ENCODE results near the gene CHST13.

CHST13 gene

DNA sequence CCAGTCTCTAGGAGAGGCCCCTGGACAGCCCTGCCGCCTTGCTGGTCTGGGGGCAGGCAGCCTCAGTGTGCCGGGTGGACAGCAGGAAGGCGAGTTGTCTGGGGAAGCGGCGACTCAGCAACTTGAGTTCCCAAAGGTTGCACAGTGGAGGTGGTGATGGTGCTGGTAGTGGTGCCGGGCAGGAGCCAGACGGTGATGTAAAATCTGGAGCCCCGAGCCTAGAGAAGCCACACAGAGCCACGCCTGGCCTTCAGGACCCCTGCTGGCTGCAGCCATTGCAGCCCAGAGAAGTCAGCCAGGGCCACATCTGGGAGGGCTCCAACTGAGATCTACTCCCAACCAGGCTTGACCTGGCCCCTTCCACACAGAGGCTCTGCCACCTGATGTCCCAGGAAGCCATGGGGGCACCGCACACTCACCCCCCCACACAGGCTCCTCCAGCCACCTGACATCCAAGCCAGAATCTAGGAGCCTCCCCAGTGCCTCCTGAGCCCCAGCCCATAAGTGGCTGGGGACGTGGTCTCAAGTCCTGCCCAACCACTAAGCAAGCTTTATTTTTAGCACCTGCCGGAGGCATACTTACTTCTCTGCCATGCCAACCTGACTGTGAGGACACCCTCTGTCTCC, 26.0 kb downstream of the CHST13 start:
- no peak for DNase-seq (ENCODE audit: insufficient read length, low spot score)
- no peak for FAIRE-seq
- TF ChIP-seq POLR2A (IDR thresholded peaks at IDR 0.05; ENCODE audit: low read depth, low read length) (no peak), SPI1 (IDR thresholded peaks at IDR 0.05; ENCODE audit: low read depth, low read length) (no peak), TAF1 (IDR thresholded peaks at IDR 0.05; ENCODE audit: low read depth, low read length) (no peak)

DNA sequence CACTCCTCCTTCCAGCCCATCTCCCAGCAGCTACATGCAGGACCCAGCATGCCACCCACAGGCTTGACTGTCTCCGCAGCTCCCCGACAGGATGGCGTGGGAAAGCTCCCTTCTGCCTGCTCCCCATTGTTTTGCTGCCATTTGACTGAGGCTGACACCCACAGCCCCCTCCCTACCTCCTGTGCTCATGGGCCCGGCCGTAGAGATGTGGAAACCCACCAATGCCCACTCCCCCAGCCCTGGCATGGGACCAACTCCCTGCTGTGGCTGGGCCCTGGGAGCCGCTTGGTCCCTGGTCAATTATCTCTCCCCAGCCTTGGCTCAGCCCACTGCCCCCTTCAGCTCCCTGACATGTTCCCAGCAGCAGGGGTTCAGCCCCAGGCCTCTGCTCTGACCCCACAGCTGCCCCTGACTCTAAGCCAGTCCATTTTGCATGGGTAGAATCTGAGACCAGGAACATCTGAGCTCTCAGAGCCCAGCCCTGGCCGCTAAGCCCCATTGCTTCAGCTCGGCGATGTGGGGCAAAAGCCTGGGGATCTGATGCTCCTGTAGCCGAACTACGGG, 26.6 kb downstream of the CHST13 start:
- no peak for FAIRE-seq
- TF ChIP-seq POU2F2 (IDR thresholded peaks at IDR 0.05; ENCODE audit: low read depth, low read length): no peak
- TF ChIP-seq POLR2A (IDR thresholded peaks at IDR 0.05; ENCODE audit: low read depth, low read length): no peak
- no peak for TF ChIP-seq TAF1 (IDR thresholded peaks at IDR 0.05; ENCODE audit: low read depth, low read length)
- no peak for TF ChIP-seq SPI1 (IDR thresholded peaks at IDR 0.05; ENCODE audit: low read depth, low read length)
- no peak for TF ChIP-seq POLR2AphosphoS5 (IDR thresholded peaks at IDR 0.05; ENCODE audit: low read depth, low read length)
- TF ChIP-seq PAX5 (IDR thresholded peaks at IDR 0.05; ENCODE audit: insufficient read depth, low read length, severe bottlenecking): no peak
- no peak for DNase-seq (ENCODE audit: insufficient read length, low spot score)

DNA sequence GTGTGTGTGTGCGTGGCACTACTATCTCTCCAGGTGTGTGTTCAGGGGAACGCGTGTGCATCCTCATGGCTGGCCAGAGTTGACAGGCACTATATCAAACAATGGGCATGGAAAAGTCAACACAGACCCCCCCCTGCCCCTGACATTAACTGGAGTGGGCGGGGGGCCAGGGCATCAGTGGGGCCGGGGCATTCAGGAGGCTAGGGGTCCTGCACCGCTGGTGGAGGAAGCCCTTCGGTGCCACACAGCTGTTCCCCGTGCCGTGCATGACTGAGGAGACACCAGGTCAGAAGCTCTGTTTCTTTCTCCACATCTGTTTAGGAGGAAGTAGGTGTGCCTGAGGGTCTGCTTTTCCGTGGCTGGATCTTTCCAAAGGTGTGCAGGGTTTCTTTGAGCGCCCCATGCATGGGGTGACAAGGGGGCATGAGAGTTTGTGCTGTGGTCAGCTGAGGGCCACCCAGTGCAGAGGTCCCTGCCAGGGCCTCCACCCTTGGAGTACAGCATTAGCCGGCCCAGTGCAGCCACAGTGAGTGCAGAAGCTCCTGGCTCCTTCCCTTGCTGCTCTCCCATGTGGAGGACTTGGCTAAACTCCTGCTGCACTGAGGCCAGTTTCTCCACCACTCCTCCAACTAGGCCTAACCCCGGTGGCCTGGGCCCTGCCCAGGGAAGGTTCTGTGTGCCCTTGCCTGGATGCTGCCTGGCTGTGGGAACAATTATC, 27.3 kb downstream of the CHST13 start:
- FAIRE-seq: no peak
- no peak for DNase-seq (ENCODE audit: insufficient read length, low spot score)
- TF ChIP-seq POLR2AphosphoS5 (IDR thresholded peaks at IDR 0.05; ENCODE audit: low read depth, low read length) (no peak), TAF1 (IDR thresholded peaks at IDR 0.05; ENCODE audit: low read depth, low read length) (no peak), POU2F2 (IDR thresholded peaks at IDR 0.05; ENCODE audit: low read depth, low read length) (no peak)

DNA sequence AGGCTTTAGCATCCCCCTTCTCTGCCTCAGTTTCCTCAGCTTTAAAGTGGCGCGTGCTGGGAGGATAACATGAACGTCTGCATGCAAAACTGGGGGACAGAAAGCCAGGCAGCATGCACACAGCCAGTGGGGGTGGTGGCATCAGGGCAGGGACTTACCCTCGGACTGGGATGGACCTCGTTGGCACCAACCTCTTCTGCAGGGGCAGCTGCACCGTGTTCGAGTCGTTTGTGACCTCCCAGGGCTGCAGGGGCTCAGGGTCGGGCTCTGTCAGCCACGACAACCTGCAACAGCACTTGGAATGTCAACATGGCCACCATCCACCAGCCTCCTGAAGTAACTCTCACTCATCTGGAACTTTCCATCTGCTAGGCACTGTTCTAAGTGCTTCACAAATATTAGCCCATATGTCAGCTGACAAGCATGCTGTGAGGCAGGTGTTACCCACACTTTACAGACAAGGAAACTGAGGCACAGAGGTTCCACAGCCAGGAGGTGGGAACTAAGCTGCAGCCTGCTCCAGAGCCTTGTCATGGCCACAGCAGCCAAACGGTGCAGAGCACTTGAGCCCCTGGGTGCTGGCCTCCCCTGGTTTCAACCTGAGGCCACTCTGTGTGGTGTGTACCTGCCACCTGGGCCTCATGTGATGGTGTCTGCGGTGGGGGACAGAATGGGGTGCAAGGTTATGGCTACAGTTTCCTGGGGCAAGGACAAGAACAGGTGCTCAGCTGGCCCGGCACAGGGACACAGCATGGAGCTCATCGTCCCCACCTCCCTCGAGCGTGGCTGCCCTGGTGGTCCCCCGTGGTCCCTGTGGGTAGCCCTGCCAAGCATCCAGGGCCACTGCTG, 28.1 kb downstream of the CHST13 start:
- FAIRE-seq (no peak), DNase-seq (ENCODE audit: insufficient read length, low spot score) (no peak)
- TF ChIP-seq POLR2A (IDR thresholded peaks at IDR 0.05; ENCODE audit: low read depth, low read length): no peak
- TF ChIP-seq SPI1 (IDR thresholded peaks at IDR 0.05; ENCODE audit: low read depth, low read length): no peak
- no peak for TF ChIP-seq TAF1 (IDR thresholded peaks at IDR 0.05; ENCODE audit: low read depth, low read length)
- TF ChIP-seq PAX5 (IDR thresholded peaks at IDR 0.05; ENCODE audit: insufficient read depth, low read length, severe bottlenecking): no peak
- TF ChIP-seq POU2F2 (IDR thresholded peaks at IDR 0.05; ENCODE audit: low read depth, low read length): no peak
- no peak for TF ChIP-seq POLR2AphosphoS5 (IDR thresholded peaks at IDR 0.05; ENCODE audit: low read depth, low read length)

DNA sequence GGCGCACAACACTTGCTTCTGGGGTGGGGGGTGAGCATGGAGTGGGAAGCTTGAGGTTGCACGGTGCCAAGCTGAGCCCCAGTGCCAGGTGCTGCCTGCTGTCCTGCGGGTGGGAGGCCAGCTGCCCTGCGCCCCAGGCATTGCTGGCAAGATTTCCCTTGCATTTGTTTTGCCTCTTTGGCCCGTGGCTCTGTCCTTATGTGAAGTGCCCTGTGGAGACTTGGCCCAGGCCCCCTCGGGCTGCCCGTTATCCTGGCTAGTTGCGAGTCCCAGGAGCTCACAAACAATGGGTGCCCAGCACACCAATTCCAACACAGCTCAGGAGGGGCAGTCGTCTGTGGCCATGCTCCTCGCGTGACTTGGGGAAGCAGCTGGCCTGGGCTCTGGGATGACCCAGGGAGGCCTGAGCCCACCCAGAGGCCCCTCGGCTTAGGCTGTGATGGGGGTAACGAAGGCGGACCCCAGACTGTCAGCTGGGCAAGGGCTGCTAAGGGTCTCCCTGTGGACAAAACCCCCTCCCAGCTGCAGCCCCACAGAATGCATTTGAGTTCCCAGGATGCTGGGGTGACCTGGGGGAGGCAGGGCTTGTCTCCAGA, 28.8 kb downstream of the CHST13 start:
- DNase-seq (ENCODE audit: insufficient read length, low spot score): no peak
- no peak for TF ChIP-seq POLR2AphosphoS5 (IDR thresholded peaks at IDR 0.05; ENCODE audit: low read depth, low read length)
- no peak for TF ChIP-seq PAX5 (IDR thresholded peaks at IDR 0.05; ENCODE audit: insufficient read depth, low read length, severe bottlenecking)
- TF ChIP-seq POU2F2 (IDR thresholded peaks at IDR 0.05; ENCODE audit: low read depth, low read length): no peak
- TF ChIP-seq TAF1 (IDR thresholded peaks at IDR 0.05; ENCODE audit: low read depth, low read length): no peak
- no peak for TF ChIP-seq POLR2A (IDR thresholded peaks at IDR 0.05; ENCODE audit: low read depth, low read length)
- no peak for TF ChIP-seq SPI1 (IDR thresholded peaks at IDR 0.05; ENCODE audit: low read depth, low read length)
- no peak for FAIRE-seq

DNA sequence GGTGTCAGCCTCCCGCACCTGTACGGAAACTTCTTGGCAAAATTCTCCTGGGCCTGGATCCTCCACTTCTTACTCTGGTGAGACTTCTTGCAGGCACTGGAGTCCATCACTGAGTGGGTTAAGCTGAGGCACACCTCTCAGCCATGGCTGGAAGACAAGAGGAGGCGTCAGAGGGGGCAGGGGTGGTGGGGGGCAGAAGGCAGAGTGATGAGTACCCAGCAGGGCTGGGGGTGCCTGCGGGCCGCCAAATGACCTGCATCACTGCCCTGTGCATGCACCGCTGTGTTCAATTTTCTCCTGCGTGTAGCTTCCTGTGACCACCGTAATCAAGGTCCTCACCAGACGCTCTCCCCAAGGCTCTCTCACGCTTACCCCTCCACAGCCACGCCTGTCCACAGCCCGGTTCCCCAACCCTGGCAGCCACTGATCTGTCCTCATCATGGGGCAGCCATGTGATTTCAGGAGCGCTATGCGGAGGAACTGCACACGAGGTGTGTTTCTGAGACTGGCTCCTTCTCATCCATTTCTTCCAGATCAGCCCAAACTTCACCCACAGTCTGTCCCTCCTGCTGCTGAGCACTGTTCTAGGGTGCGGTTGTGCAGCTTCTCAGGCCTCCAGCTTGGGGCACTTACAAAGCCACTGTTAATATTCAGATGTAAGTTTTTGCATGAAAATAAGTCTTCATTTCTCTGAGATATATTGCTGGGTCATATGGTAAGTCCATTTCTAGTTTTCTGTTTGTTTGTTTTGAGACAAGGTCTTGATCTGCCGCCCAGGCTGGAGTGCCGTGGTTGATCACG, 29.5 kb downstream of the CHST13 start:
- TF ChIP-seq SPI1 (IDR thresholded peaks at IDR 0.05; ENCODE audit: low read depth, low read length): no peak
- no peak for TF ChIP-seq POLR2A (IDR thresholded peaks at IDR 0.05; ENCODE audit: low read depth, low read length)
- TF ChIP-seq POLR2AphosphoS5 (IDR thresholded peaks at IDR 0.05; ENCODE audit: low read depth, low read length): no peak
- TF ChIP-seq TAF1 (IDR thresholded peaks at IDR 0.05; ENCODE audit: low read depth, low read length): no peak
- no peak for TF ChIP-seq POU2F2 (IDR thresholded peaks at IDR 0.05; ENCODE audit: low read depth, low read length)
- no peak for TF ChIP-seq PAX5 (IDR thresholded peaks at IDR 0.05; ENCODE audit: insufficient read depth, low read length, severe bottlenecking)
- DNase-seq (ENCODE audit: insufficient read length, low spot score): no peak
- FAIRE-seq: no peak

DNA sequence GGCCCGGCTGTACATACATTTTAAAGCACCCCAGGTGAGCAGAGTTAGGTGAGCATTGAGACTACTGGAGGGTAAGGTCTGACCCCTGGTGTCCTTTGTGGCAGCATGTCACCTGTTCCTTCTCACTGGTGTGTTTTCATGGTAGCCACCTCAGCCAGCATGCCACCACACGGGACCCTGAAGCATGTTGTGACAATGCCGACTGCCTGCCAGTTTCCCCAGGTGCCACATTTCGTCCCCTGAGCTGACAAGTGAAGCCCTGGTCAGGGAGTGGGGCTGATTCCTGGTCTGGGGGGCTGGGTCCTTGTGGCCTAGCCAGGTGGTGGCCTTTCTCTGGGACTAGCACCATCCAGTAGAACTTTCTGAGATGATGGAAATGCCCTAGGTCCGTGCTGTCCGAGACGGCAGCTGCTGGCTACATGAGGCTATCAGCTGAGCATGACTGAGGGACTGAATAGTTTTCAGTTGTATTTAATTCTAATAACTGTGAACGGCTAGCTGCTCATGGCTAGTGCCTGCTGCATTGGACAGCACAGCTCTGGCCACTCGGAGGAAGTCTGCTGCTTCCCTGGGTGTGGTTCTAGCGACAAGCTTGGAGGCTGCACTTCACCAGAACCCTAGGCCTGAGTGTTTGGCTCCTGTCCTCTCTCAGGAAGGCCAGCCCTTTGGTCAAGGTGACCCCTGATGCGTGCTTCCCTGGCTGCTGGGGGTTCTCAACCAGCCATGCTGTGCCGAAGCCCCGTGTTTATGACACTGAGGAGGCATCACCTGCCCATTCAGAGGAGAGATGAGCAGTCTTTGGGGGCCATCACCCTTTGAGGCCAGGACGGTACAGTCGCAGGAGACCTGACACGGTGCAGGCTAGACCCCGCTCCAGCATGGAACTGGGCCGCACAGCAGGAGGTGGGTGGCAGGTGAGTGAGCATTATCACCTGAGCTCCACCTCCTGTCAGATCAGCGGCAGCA, 30.9 kb downstream of the CHST13 start:
- no peak for FAIRE-seq
- no peak for DNase-seq (ENCODE audit: insufficient read length, low spot score)
- no peak for TF ChIP-seq POLR2A (IDR thresholded peaks at IDR 0.05; ENCODE audit: low read depth, low read length)
- TF ChIP-seq POU2F2 (IDR thresholded peaks at IDR 0.05; ENCODE audit: low read depth, low read length): no peak
- TF ChIP-seq PAX5 (IDR thresholded peaks at IDR 0.05; ENCODE audit: insufficient read depth, low read length, severe bottlenecking): no peak
- no peak for TF ChIP-seq TAF1 (IDR thresholded peaks at IDR 0.05; ENCODE audit: low read depth, low read length)
- no peak for TF ChIP-seq SPI1 (IDR thresholded peaks at IDR 0.05; ENCODE audit: low read depth, low read length)
- no peak for TF ChIP-seq POLR2AphosphoS5 (IDR thresholded peaks at IDR 0.05; ENCODE audit: low read depth, low read length)
